ENCODE measurements around the gene NDUFB10.
"Not testable (repeated sequence)": the region's sequence is repeated elsewhere in the genome, so short reads cannot be mapped to it uniquely, and the experiment has no call there.

NDUFB10 gene

GRCh38 chr16:1959269-1960039 is at the start of gene NDUFB10:
Gene NDUFB10, plus strand, starts transcription at chr16:1959538. Its CDS starts 87 bp downstream, at chr16:1959625.
- DNase-seq (ENCODE audit: low spot score): peak; percentile 92

GRCh38 chr16:1909561-1910231 is 49.6 kb upstream of the NDUFB10 start:
- peak; percentile 41 for DNase-seq (ENCODE audit: low spot score)

- DNase-seq (ENCODE audit: low spot score): peak; percentile 14
Observed at GRCh38 chr16:1911467-1912214, 47.7 kb upstream of the NDUFB10 start.

- no peak for DNase-seq (ENCODE audit: low spot score)
Observed at GRCh38 chr16:1912215-1912543, 47.2 kb upstream of the NDUFB10 start.

- DNase-seq (ENCODE audit: low spot score): no peak
Observed at GRCh38 chr16:1913327-1914083, 45.8 kb upstream of the NDUFB10 start.

- DNase-seq (ENCODE audit: low spot score): no peak
Observed at GRCh38 chr16:1914084-1914608, 45.2 kb upstream of the NDUFB10 start.

- DNase-seq (ENCODE audit: low spot score): no peak
Observed at GRCh38 chr16:1914988-1915387, 44.4 kb upstream of the NDUFB10 start.

GRCh38 chr16:1915732-1916639 is 43.4 kb upstream of the NDUFB10 start:
- no peak for DNase-seq (ENCODE audit: low spot score)

GRCh38 chr16:1916640-1916990 is 42.7 kb upstream of the NDUFB10 start:
- DNase-seq (ENCODE audit: low spot score): peak; percentile 72

- no peak for DNase-seq (ENCODE audit: low spot score)
Observed at GRCh38 chr16:1917056-1917664, 42.2 kb upstream of the NDUFB10 start.

- DNase-seq (ENCODE audit: low spot score): peak; percentile 17
Observed at GRCh38 chr16:1917665-1918350, 41.5 kb upstream of the NDUFB10 start.

- DNase-seq (ENCODE audit: low spot score): peak; percentile 79
Observed at GRCh38 chr16:1918351-1919326, 40.7 kb upstream of the NDUFB10 start, which contains the start of gene HS3ST6. Gene HS3ST6, minus strand, starts transcription at chr16:1918415. Its CDS starts 92 bp downstream, at chr16:1918323.

GRCh38 chr16:1919327-1919998 is 39.9 kb upstream of the NDUFB10 start:
- no peak for DNase-seq (ENCODE audit: low spot score)

- DNase-seq (ENCODE audit: low spot score): not testable (repeated sequence)
Observed at GRCh38 chr16:1920122-1920521, 39.2 kb upstream of the NDUFB10 start.

- peak; percentile 84 for DNase-seq (ENCODE audit: low spot score)
Observed at GRCh38 chr16:1920727-1921171, 38.6 kb upstream of the NDUFB10 start.

GRCh38 chr16:1922357-1922756 is 37.0 kb upstream of the NDUFB10 start:
- no peak for DNase-seq (ENCODE audit: low spot score)

GRCh38 chr16:1923299-1924034 is 35.9 kb upstream of the NDUFB10 start:
- DNase-seq (ENCODE audit: low spot score): peak; percentile 61
